Right hindlimb (tissue), 1 donor: ENCODE measurements around the gene TMEM225B.
"Not testable (repeated sequence)": the region's sequence is repeated elsewhere in the genome, so short reads cannot be mapped to it uniquely, and the experiment has no call there.

Experiments
- DNase-seq: peaks from one replicate; pipeline ENCODE4 v3.0.0-alpha.2; 2018

The TMEM225B gene

GRCh38 chr7:99597762-99598501 lies at the start of gene TMEM225B:
TSS of gene TMEM225B (plus strand) at chr7:99598267. CDS start at chr7:99604389, 6,122 bp downstream.
- no peak for DNase-seq

- not testable (repeated sequence) for DNase-seq
Measured at GRCh38 chr7:99549545-99549944, 48.5 kb upstream of the TMEM225B start.

GRCh38 chr7:99551334-99551733 lies 46.7 kb upstream of the TMEM225B start:
- DNase-seq, result peak; percentile 20

- peak; percentile 94 for DNase-seq
Measured at GRCh38 chr7:99551767-99552463, 46.2 kb upstream of the TMEM225B start, which contains the start of gene FAM200A. TSS of gene FAM200A (minus strand) at chr7:99552114. CDS start at chr7:99548407, 3,707 bp downstream.

- DNase-seq, result no peak
Measured at GRCh38 chr7:99553039-99553438, 45.0 kb upstream of the TMEM225B start.

- DNase-seq, result no peak
Measured at GRCh38 chr7:99554939-99555338, 43.1 kb upstream of the TMEM225B start.

GRCh38 chr7:99557196-99557607 lies 40.9 kb upstream of the TMEM225B start:
- no peak for DNase-seq

- no peak for DNase-seq
Measured at GRCh38 chr7:99557940-99558305, 40.1 kb upstream of the TMEM225B start.

- peak; percentile 96 for DNase-seq
Measured at GRCh38 chr7:99558306-99559174, 39.5 kb upstream of the TMEM225B start, which contains the start of gene ZNF655. TSS of gene ZNF655 (plus strand) at chr7:99558642. CDS start at chr7:99560560, 1,918 bp downstream.

- no peak for DNase-seq
Measured at GRCh38 chr7:99559175-99559915, 38.7 kb upstream of the TMEM225B start.

- no peak for DNase-seq
Measured at GRCh38 chr7:99560834-99561736, 37.0 kb upstream of the TMEM225B start.

- DNase-seq, result no peak
Measured at GRCh38 chr7:99561737-99562051, 36.4 kb upstream of the TMEM225B start.

- no peak for DNase-seq
Measured at GRCh38 chr7:99562114-99562784, 35.8 kb upstream of the TMEM225B start.

GRCh38 chr7:99562832-99563231 lies 35.2 kb upstream of the TMEM225B start:
- DNase-seq, result no peak

- no peak for DNase-seq
Measured at GRCh38 chr7:99563650-99564049, 34.4 kb upstream of the TMEM225B start.

- not testable (repeated sequence) for DNase-seq
Measured at GRCh38 chr7:99568770-99569169, 29.3 kb upstream of the TMEM225B start.

GRCh38 chr7:99571768-99572167 lies 26.3 kb upstream of the TMEM225B start:
- DNase-seq, result no peak

GRCh38 chr7:99573257-99573656 lies 24.8 kb upstream of the TMEM225B start:
- DNase-seq, result no peak

- no peak for DNase-seq
Measured at GRCh38 chr7:99576251-99576650, 21.8 kb upstream of the TMEM225B start.

GRCh38 chr7:99579281-99579955 lies 18.6 kb upstream of the TMEM225B start:
- DNase-seq, result no peak
